Smooth muscle cell of the brain vasculature (primary cell): Measurements from ENCODE around the gene NBPF3.
"Not testable (repeated sequence)": the region's sequence is repeated elsewhere in the genome, so short reads cannot be mapped to it uniquely, and the experiment has no call there.

Experiments used
- DNase-seq: peaks from one replicate; pipeline ENCODE4 v3.0.0-alpha.2; 2012; ENCODE audit warnings: low read depth, low spot score

Gene NBPF3

GRCh38 chr1:21518774-21519455, 79.0 kb downstream of the NBPF3 start:
- DNase-seq = no peak

GRCh38 chr1:21519486-21520070, 79.6 kb downstream of the NBPF3 start:
- DNase-seq = not testable (repeated sequence)

- no peak for DNase-seq
Observed at GRCh38 chr1:21520899-21521716, 81.2 kb downstream of the NBPF3 start.

- DNase-seq = no peak
Observed at GRCh38 chr1:21521717-21522060, 81.8 kb downstream of the NBPF3 start.

DNA sequence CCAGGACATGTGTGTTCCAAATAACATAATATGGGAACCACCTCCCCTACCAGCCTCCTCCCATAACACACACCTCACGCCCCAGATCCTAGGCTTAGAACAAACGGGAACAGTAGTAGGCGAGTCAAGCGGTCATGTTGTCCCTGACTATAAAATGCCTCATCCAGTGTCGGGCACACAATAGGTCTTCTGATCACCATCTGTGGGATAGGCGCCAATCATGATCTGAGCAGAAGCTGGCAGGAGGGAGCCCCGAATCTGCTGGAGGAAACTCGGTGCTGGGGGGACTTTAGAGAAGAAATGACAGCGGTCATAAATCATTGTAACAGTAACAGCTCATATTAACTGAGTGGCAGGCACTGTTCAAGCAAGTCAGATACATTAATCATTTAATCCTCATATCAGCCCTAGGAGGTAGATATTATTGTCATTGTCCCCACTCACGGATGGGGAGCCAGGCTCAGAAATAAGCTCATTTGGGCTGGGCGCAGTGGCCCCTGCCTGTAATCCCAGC, 82.6 kb downstream of the NBPF3 start:
- no peak for DNase-seq

DNA sequence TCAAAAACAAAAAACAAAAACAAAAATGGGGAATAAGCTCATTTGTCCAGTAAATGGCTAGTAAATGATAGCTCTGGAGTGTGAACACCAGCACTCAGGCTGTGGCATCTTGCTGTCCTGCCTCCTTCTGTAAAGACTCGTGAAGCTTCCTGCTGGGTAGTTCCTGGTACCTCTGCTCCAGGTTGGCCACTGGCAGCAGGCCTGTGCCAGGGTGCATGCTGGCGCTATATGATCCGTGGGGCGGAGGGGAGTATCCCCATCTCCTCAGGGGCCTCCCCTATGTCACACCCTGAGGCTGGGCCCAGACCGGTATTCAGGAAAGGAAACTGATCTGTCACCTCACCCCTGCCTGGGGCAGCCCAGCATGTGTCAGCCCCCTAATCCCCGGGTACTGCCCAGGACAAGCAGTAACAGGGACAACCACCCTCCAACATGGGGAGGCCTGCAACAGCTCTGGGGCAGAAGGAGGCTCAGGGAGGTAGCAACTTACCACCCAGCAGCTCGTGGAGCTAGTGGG, 83.4 kb downstream of the NBPF3 start:
- DNase-seq = no peak

GRCh38 chr1:21524220-21524619, 84.3 kb downstream of the NBPF3 start:
- no peak for DNase-seq

DNA sequence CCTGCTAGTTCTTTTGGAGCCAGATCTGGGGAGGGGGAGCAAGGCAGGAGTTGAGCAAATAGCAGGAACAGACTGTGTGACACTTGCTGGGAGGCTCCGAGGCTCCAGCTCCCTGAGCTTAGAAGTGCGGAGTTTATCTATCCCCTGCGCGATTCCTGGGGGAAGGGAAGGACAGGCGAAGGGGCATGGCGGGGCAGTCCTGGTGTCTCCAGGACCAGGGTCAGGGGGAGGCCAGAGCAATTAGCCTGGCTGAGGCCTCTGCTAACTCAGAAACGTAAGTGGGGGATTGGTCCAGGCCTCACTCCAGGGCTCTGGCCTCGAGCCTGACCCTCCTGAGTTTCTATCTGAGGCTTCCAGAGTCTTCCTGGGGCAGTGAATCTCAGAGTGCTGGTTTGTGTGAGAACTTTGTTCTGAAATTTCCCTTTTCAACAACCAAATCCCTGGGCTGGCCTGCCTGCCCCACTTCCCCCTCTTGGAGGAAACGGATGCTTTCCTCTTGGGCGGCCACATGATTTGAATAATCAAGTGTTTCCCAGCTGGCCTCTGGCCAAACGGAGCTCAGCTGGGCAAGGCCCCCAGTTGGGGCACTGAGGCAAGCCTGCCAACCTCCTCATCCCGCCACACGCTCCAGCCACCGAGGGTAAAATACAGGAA, 84.9 kb downstream of the NBPF3 start:
- no peak for DNase-seq

- DNase-seq = no peak
Observed at GRCh38 chr1:21525340-21525717, 85.4 kb downstream of the NBPF3 start.

- DNase-seq = no peak
Observed at GRCh38 chr1:21526441-21526840, 86.5 kb downstream of the NBPF3 start.

- no peak for DNase-seq
Observed at GRCh38 chr1:21530368-21531016, 90.6 kb downstream of the NBPF3 start.

DNA sequence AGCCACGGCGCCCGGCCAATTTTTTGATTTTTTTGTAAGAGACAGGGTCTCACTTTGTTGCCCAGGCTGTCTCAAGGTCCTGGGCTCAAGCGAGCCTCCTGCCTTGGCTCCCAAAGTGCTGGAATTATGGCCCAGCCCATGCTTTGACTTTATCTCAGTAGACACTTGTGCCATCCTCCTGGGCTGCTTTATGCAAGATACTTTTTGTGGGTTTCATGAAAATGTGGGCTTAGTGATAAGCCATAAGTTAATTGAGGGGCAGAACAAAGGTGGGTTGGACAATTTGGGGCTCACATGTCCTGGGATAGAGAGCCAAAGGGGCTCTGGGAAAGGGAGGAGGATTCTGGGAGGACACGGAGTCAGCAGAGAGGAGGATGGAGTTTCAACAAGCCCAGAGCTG, 91.3 kb downstream of the NBPF3 start:
- DNase-seq = no peak

DNA sequence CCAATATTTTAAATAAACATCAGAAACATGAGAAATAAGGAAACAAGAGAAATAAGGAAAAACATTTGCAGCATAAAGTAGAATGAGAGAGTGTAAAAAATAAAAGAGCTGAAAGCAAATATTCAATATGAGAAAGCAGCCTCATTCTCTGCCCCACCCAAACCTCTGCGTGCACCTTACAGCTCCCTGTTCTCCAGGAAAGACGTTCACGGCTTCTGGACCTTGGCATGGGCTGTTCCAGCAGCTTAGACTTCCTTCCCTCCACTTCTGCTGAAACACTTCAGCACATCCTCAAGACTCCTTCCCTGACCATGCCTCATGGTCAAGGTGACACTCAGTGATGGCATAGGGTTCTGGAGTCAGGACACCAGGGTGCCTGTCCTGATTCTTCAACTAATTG, 92.6 kb downstream of the NBPF3 start:
- DNase-seq = no peak

GRCh38 chr1:21532992-21533534, 93.1 kb downstream of the NBPF3 start:
- no peak for DNase-seq

GRCh38 chr1:21534146-21534545, 94.2 kb downstream of the NBPF3 start:
- no peak for DNase-seq
